DOHH2 (cell line): ENCODE measurements around the gene HTR6.

Source experiments
- H3F3A ChIP-seq: fragments of 200-600 bp; sonication (generic), shearing (Covaris generic); 2 replicates; pipeline ENCODE4 v1.6.0; 2016; ENCODE audit warnings: antibody characterized with exemption, mild to moderate bottlenecking; ENCODE audit not compliant: control insufficient read depth, insufficient read depth
- H3K27ac ChIP-seq: fragments of 200-600 bp; sonication (generic); 2 replicates; pipeline ENCODE4 v1.5.1; 2014; ENCODE audit warnings: low read depth, mild to moderate bottlenecking, low read length, moderate library complexity
- H3K27me3 ChIP-seq: fragments of 200-600 bp; sonication (generic); 2 replicates; pipeline ENCODE4 v1.6.1; 2014; ENCODE audit warnings: mild to moderate bottlenecking, low read length, mixed read lengths; ENCODE audit not compliant: control insufficient read depth
- H3K36me3 ChIP-seq: fragments of 200-600 bp; sonication (generic); 2 replicates; pipeline ENCODE4 v1.6.1; 2014; ENCODE audit warnings: mild to moderate bottlenecking, low read length, moderate library complexity, mixed read lengths; ENCODE audit not compliant: control insufficient read depth
- H3K4me1 ChIP-seq: fragments of 200-600 bp; sonication (generic); 2 replicates; pipeline ENCODE4 v1.6.1; 2014; ENCODE audit warnings: mild to moderate bottlenecking, low read length, mixed read lengths; ENCODE audit not compliant: control insufficient read depth
- H3K4me2 ChIP-seq: fragments of 200-600 bp; sonication (generic); 2 replicates; pipeline ENCODE4 v1.6.0; 2014; ENCODE audit warnings: mild to moderate bottlenecking, low read length, moderate library complexity
- H3K4me3 ChIP-seq: fragments of 200-600 bp; sonication (generic); 2 replicates; pipeline ENCODE4 v1.5.1; 2014; ENCODE audit warnings: mild to moderate bottlenecking, low read length, mixed read lengths
- H3K79me2 ChIP-seq: fragments of 200-600 bp; sonication (generic); 2 replicates; pipeline ENCODE4 v1.6.1; 2014; ENCODE audit warnings: mild to moderate bottlenecking, low read length, mixed read lengths; ENCODE audit not compliant: control insufficient read depth
- H3K9me2 ChIP-seq: fragments of 200-600 bp; sonication (generic); replicated peaks from 2 replicates; pipeline ENCODE4 v1.6.1; 2014; ENCODE audit warnings: mild to moderate bottlenecking, low read length, mixed read lengths; ENCODE audit not compliant: control insufficient read depth
- H3K9me3 ChIP-seq: fragments of 200-600 bp; sonication (generic); 2 replicates; pipeline ENCODE4 v1.6.1; 2014; ENCODE audit warnings: antibody characterized with exemption, low read length, mixed read lengths; ENCODE audit not compliant: control insufficient read depth, insufficient read depth
- H4K20me1 ChIP-seq: fragments of 200-600 bp; sonication (generic); 2 replicates; pipeline ENCODE4 v1.6.0; 2014; ENCODE audit warnings: low read depth, mild to moderate bottlenecking, antibody characterized with exemption, low read length, moderate library complexity; ENCODE audit not compliant: control insufficient read depth, insufficient read depth
- EZH2phosphoT487 ChIP-seq: fragments of 200-600 bp; sonication (generic); IDR thresholded peaks from 2 replicates; pipeline ENCODE4 v1.6.1; 2017; ENCODE audit warnings: borderline replicate concordance, mild to moderate bottlenecking, antibody characterized with exemption, low read length, moderate library complexity, mixed read lengths
- TF ChIP-seq, protein P1 (sequence below): fragments of 200-600 bp; sonication (generic); IDR thresholded peaks from one replicate; pipeline ENCODE4 v1.5.1; 2014; ENCODE audit warnings: antibody characterized with exemption, mild to moderate bottlenecking, low read depth, low read length; ENCODE audit not compliant: poor library complexity, severe bottlenecking

The HTR6 gene

DNA sequence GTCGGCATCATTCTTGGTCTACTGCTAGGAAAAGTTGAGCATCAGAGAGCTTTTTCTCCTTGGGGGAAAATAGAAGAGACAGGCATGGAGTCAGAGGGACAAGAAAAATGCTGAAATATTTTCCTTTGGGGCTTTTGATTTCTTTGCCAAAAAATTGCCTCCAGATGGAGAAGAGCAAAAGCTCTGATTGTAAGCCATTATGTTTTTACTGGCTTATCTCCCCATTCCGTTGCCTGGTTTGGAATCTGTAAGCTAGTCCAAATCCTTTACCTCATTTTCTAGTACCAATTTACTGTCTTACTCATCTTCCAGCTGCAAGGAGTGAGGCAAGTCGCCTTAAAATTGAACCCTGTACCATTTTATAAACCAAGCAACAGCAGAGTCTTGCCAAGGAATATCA lies 43.9 kb upstream of the HTR6 start:
- no peak for TF ChIP-seq EZH2phosphoT487
- TF ChIP-seq, protein P1, sequence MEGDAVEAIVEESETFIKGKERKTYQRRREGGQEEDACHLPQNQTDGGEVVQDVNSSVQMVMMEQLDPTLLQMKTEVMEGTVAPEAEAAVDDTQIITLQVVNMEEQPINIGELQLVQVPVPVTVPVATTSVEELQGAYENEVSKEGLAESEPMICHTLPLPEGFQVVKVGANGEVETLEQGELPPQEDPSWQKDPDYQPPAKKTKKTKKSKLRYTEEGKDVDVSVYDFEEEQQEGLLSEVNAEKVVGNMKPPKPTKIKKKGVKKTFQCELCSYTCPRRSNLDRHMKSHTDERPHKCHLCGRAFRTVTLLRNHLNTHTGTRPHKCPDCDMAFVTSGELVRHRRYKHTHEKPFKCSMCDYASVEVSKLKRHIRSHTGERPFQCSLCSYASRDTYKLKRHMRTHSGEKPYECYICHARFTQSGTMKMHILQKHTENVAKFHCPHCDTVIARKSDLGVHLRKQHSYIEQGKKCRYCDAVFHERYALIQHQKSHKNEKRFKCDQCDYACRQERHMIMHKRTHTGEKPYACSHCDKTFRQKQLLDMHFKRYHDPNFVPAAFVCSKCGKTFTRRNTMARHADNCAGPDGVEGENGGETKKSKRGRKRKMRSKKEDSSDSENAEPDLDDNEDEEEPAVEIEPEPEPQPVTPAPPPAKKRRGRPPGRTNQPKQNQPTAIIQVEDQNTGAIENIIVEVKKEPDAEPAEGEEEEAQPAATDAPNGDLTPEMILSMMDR: no peak
- Histone ChIP-seq H3K27me3 (no peaks in the 10 kb centered on the region), H3K4me2 (no peak overlapping the region), H3K4me1 (no peaks in the 10 kb centered on the region), H3F3A (no peaks in the 10 kb centered on the region), H3K9me2 (no peaks in the 10 kb centered on the region), H4K20me1 (peaks cover 16% of the 10 kb centered on the region; the same call in 1 of the 2 replicates), H3K4me3 (no peak overlapping the region), H3K36me3 (peaks cover 70% of the 10 kb centered on the region), H3K27ac (no peak overlapping the region), H3K9me3 (no peaks in the 10 kb centered on the region), H3K79me2 (peaks cover 67% of the 10 kb centered on the region)

DNA sequence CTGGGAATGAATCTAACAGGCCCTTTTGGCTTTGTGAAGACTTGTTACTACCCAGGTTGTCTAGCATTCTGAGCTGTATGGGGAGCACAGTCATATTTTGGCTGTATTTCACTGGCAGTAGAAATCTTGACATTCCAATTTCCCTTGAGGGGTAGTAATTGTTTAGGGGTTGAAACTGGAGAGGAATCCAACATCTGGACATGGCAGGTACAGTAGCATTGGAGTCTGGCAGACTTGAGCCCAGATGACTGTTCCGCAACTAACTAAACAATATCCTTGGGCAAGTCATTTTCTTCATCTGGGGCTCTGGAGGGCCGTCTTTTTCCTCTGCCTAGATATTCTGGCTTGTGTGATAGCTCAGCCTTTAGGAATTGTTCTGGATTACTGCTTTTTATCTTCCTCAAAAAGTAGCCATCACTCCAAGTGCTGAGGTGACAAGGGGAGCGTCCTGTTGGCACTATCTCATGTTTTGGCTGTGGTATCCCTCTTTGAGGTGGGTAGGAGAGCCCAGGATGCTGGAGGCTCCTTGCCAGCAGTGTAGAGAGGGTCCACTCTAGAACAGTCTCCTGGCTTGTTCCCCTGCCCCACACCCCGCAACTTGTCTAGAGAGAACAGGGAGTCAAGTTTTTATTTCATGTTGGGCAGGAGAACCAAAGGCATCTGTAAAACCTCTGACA lies 43.3 kb upstream of the HTR6 start:
- Histone ChIP-seq H3K79me2 (peaks cover 62% of the 10 kb centered on the region), H3K4me1 (no peaks in the 10 kb centered on the region), H3K4me3 (no peak overlapping the region), H4K20me1 (peaks cover 16% of the 10 kb centered on the region; the same call in 1 of the 2 replicates), H3K36me3 (peaks cover 74% of the 10 kb centered on the region), H3F3A (no peaks in the 10 kb centered on the region), H3K9me3 (no peaks in the 10 kb centered on the region), H3K27me3 (no peaks in the 10 kb centered on the region), H3K9me2 (no peaks in the 10 kb centered on the region), H3K27ac (no peak overlapping the region), H3K4me2 (no peak overlapping the region)
- no peak for TF ChIP-seq EZH2phosphoT487
- TF ChIP-seq, protein P1: no peak

DNA sequence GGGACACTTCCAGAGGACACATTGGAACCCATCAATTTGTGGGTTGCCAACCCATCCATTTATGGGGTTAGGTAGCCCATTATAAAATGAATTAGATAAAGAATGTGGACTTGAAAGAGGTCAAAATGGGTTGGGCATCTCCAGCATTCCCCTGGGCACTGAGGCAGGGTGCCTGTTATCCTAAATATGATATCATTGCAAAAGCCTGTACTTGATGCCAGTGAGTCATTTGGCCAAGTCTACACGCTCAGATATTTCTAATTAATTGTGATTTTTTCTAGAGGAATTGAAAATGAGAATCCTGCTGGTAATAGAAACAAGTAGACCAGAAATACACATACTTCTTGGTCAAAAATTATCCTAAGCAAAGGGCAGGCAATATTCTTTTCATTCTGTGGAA lies 42.5 kb upstream of the HTR6 start:
- H3K4me3 ChIP-seq: no peak overlapping the region
- no peaks in the 10 kb centered on the region for H3K4me1 ChIP-seq
- peaks cover 16% of the 10 kb centered on the region; the same call in 1 of the 2 replicates for H4K20me1 ChIP-seq
- H3K9me3 ChIP-seq: no peaks in the 10 kb centered on the region
- no peak overlapping the region for H3K4me2 ChIP-seq
- H3K79me2 ChIP-seq: peaks cover 54% of the 10 kb centered on the region
- H3K36me3 ChIP-seq: peaks cover 74% of the 10 kb centered on the region
- H3K27ac ChIP-seq: no peak overlapping the region
- no peaks in the 10 kb centered on the region for H3F3A ChIP-seq
- H3K27me3 ChIP-seq: no peaks in the 10 kb centered on the region
- H3K9me2 ChIP-seq: no peaks in the 10 kb centered on the region
- no peak for TF ChIP-seq EZH2phosphoT487
- TF ChIP-seq, protein P1: no peak

DNA sequence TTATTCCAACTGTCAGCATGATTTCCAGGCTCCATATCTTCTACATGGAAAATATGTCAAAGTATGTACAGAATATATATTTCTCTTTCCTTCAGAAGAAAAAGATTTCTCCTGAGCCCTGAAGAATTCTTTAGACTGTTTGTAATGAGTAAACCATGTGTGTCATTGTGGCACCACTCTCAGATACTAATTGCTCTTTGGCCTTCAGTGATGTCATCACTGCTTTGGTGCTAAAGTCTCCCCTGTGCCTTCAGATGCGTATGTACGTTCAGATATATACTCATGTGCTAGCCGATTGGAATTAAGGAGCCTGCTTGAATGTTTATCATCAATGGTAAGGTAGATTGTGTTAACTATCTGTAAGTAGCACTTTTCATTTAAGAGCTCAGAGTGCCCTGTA lies 41.2 kb upstream of the HTR6 start:
- Histone ChIP-seq H3K9me3 (no peaks in the 10 kb centered on the region), H3K4me3 (no peak overlapping the region), H3K27me3 (no peaks in the 10 kb centered on the region), H4K20me1 (peaks cover 13% of the 10 kb centered on the region; the same call in 1 of the 2 replicates), H3K36me3 (peaks cover 72% of the 10 kb centered on the region), H3K27ac (no peak overlapping the region), H3K4me2 (no peak overlapping the region), H3K4me1 (no peaks in the 10 kb centered on the region), H3K9me2 (no peaks in the 10 kb centered on the region), H3K79me2 (peaks cover 44% of the 10 kb centered on the region), H3F3A (no peaks in the 10 kb centered on the region)
- TF ChIP-seq EZH2phosphoT487: no peak
